NCI-H345 treated with DMSO at 0.1 percent for 48 hours (cell line): ENCODE data around the gene SH3D19.
"Not testable (repeated sequence)": the region's sequence is repeated elsewhere in the genome, so short reads cannot be mapped to it uniquely, and the experiment has no call there.

ENCODE experiments used
- DNase-seq: peaks from one replicate; lab custom pipeline; 2025; ENCODE audit not compliant: unreplicated experiment; lab: John Stamatoyannopoulos, UW

SH3D19 gene

GRCh38 chr4:151163855-151164254 is 161.6 kb downstream of the SH3D19 start:
- no peak for DNase-seq

- no peak for DNase-seq
Measured at GRCh38 chr4:151158979-151159378, 166.4 kb downstream of the SH3D19 start.

DNA sequence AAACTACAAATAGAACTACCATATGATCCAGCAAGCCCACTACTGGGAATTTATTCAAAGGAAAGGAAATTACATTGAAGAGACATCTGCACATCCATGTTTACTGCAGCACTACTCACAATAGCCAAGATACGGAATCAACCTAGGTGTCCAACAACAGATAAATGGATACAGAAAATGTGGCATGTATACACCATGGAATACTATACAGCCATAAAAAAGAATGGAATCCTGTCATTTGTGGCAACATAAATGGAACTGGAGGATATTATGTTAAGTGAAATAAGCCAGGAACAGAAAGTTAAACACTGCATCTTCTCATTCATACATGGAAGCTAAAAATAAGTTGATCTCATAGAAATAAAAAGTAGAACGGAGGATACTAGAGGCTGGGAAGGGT is 167.9 kb downstream of the SH3D19 start:
- DNase-seq: no peak

DNA sequence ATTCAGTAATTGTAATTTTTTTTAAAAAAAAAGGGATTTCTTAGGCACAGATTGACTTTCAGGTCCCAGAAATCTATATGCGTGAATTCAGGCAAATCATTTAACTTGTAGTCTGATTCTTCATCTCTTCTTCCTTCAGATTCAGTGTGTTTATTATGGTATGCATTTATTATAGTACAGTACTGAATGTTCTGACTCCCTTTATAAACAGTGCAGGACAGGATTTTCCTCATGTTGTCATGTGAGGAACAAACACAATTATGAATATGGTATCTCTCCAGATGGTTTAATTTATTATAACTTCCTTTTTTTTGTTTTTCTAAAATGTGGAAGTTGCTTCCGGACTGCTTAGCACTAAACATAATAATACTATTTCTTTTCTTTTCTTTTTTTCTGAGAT is 171.8 kb downstream of the SH3D19 start:
- DNase-seq: no peak

DNA sequence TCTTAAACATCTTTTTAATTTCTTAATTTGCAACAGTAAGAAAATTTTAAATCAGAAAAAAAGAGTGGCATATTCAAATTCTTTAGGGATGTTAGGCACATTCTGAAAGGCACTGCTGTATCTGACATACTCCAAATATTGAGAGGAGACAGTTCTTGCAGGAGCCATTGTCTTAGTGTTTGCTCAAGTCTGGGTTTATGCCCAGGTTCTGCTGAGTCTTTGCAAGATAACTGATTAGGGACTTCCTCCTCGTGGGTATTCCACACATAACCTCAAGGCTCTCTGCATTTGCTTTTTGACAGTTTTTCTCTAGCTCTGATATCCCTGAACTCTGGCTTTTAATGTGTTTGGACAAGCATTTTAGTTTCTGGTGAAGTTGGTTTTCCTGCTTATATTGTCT is 173.4 kb downstream of the SH3D19 start:
- DNase-seq: no peak

- DNase-seq: no peak
Measured at GRCh38 chr4:151150821-151151580, 174.4 kb downstream of the SH3D19 start.

GRCh38 chr4:151148261-151148660 is 177.1 kb downstream of the SH3D19 start:
- DNase-seq: no peak

DNA sequence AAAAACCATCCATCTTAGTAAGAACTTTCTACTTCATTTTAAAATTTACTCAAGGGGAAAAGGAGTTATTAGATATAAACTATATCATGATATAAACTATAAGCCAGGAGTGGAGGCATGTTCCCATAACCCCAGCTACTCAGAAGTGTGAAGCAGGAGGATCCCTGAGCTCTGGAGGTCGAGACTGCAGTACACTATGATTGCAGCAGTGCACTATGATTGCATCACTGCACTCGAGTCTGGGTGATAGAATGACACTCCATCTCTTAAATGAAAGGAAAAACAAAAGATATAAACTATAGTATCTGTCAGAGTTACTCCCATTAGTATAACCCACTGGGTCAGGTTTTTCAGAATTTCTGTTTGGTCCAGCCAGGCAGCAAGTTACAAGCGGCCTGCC is 178.4 kb downstream of the SH3D19 start:
- no peak for DNase-seq

DNA sequence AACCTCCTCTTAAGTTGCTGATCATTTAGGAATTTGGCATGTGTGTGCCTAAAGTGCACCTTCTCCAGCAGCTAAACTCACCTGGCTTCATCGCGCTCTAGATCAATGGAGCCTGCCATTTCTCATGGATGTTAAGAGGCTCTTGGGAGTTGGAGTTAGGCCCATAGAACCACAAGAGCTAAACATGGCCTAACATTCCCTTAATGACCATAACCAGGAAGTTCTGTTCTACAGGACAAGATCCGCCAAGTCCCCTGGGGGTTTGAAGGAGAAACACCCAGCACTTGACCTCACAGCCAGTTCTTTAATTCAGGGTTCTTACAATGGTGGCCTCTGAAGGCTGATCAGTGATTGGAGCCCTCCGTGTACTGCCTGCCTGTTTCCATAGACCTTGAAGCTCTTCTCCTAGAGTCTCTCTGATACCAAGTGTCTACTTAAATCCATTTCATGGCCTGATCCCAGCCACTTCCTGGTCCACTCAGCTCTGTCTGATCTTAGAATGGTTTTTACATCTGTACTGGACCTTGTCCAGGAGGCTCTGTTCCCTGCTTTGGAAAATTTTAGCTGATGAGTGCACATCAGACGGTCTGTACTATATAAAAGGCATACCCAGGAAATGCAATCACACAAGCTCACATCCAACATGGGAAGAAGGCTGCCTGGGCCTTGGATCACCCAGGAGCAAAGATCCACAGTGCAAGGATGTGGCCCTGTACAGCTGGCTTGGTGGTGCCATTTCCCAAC is 180.9 kb downstream of the SH3D19 start:
- no peak for DNase-seq

DNA sequence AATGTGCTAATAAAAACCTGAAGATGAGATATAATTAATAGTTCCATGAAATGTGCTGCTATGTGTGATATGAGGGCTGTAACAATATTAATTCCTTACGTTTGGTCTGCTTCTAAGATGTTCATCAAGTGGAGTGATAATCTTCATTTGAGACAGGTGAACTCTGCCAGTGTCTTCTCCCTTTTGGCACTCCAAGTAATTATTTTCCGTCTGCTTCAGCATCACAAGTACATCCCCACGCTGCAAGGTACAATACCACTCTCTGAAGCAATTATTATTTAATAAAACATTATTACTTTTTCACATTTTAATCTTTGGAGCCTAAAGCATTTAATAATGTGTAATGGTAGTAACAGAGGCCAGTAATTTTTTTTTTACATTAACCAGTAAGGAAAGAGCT is 181.6 kb downstream of the SH3D19 start:
- no peak for DNase-seq

GRCh38 chr4:151143162-151143561 is 182.2 kb downstream of the SH3D19 start:
- DNase-seq: no peak

DNA sequence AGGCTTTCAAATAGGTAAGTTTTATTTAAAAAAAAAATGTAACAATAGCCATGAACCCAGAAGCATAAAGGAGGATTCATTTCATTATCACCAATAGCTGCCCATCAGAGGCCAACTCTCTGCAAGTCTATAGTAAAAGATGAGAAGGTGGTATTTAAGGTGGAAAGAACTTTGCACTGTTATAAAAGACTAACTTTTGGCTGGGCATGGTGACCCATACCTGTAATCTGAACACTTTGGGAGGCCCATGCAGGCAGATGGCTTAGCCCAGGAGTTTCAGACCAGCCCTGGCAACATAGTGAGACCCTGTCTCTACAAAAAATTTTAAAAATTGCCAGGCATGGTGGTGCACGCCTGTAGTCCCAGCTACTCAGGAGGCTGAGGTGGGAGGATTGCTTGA is 182.6 kb downstream of the SH3D19 start:
- no peak for DNase-seq

DNA sequence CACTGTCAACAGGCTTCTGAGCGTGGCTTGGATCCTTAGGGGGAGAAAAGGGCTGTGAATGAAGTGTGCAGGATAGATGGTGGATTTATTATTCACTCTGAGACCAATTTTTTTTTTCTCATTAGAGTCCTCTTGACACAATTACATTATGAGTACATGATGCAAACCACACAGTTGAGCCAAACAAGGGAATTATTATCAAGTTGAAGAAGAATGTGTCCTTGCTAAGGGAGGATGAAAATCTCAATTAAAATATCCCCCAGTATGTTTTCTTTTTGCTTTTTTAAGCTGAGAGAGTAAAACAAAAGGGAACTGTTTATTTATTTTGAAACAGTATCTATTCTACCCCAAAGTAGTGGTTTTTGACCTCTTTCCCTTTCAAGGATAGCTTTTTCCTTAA is 185.6 kb downstream of the SH3D19 start:
- DNase-seq: no peak

DNA sequence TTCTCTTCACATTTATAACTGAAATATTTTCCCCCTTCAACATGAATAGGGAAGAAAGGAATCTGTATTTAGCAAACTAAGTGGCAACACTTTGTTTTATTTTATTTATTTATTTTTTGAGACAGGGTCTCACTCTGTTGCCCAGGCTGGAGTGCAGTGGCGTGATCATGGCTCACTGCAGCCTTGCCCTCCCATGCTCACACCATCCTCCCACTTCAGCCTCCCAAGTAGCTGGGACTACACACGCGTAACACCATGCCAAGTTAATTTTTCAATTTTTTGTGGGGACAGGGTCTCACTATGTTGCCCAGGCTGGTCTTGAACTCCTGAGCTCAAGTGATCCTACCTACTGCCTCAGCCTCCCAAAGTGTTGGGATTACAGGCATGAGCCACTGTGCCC is 189.4 kb downstream of the SH3D19 start:
- DNase-seq: not testable (repeated sequence)

DNA sequence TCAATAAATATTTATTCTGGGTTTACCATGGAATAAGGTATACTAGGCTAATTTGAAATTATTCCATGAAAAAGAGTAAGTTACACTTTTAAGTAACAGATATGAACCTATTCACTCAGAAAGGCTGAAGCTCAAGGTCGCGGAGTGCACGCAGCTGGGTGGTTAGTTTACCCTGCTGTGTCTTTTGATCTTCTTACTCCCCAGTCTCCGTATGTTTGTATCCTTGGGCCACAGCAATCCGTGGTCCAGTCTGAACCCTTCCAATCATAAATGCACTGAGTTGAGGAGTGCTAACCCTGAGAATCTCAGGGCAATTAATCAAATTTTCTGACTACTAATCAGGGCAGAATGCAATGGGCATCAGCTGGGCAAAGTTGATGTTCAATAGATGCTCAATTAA is 192.1 kb downstream of the SH3D19 start:
- no peak for DNase-seq

DNA sequence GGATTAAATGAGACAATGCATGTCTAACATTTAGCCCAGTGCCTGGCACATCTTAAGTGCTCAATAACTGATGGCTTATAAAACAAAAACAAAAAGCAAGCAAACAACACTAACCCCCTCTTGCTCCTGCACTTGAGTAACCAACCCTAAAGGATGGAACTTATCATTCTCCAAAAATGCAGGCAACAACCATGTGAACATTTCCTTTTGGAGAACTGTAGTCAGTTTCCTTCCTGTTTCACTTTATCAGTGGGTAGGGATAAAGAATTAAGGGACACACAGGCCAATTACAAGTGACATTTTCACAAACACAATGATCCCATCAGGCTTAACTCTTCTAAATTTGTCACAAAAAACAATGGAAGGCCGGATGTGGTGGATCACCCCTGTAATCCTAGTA is 195.6 kb downstream of the SH3D19 start:
- DNase-seq: no peak

- peak; percentile 16 for DNase-seq
Measured at GRCh38 chr4:151117371-151117962, 207.9 kb downstream of the SH3D19 start.

GRCh38 chr4:151114986-151115385 is 210.4 kb downstream of the SH3D19 start:
- DNase-seq: no peak

DNA sequence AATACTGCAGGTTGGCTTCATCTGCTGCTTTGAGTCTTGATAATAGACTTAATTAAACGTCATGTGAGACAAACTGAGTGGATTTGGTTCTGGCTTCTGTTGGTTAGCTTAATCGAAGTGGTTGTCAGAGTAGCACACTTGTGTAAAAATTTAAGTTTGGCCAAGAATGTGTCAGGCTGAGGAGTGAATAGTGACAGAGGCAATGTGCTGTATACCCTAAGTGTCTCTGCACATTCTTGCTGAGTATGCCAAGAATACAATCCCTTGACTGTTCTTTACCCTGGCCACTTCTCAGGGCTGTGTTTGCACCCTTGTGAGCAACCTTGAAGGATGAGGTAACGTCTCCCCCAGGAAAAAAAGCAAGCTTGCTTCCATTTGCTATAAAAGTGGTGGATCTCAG is 211.1 kb downstream of the SH3D19 start:
- no peak for DNase-seq

GRCh38 chr4:151110236-151110635 is 215.2 kb downstream of the SH3D19 start:
- no peak for DNase-seq

DNA sequence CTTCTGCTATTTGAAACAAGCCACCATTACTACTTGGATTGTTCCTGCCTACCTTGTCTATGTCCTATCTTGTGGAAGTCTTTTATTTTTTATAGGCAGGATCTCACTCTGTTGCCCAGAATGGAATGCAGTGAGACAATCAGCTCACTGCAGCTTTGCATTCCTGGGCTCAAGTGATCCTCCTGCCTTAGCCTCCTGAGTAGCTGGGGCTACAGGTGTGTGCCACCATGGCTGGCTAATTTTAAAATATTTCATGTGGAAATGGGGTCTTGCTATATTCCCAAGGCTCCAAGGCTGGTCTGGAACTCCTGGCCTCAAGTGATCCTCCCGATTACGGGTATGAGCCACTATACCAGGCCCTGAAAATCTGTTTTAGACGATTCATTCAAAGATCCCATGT is 218.3 kb downstream of the SH3D19 start:
- no peak for DNase-seq

DNA sequence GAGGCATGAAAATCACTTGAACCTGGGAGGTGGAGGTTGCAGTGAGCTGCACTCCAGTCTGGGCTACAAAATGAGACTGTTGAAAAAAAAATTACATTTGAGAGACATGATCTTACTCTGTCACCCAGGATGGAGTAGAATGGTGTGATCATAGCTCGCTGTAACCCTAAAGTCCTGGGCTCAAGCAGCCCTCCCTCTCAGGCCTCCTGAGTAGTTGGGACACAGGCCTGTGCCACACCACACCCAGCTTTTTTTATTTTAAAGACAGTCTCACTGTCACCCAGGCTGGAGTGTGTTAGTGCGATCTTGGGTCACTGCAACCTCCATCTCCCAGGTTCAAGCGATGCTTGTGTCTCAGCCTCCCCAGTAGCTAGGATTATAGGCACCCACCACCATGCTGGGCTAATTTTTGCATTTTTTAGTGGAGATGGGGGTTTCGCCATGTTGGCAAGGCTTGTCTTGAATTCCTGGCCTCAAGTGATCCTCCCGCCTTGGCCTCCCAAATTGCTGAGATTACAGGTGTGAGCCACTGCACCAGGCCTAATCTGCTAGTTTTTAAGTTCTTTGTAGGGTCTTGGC is 219.9 kb downstream of the SH3D19 start:
- no peak for DNase-seq
